SK-N-SH (cell line): Measurements from ENCODE around the gene MRPL10. TPM values are rescaled to one million over a fixed set of nuclear protein-coding genes. Genes with fewer than 3 reads are reported as not detected.
"Not testable (repeated sequence)": the region's sequence is repeated elsewhere in the genome, so short reads cannot be mapped to it uniquely, and the experiment has no call there.

Experiments
- CTCF ChIA-PET: fragments of 300-600, 350-600 bp; formaldehyde crosslinking; extraction: SDS; loops from one replicate; lab custom pipeline; 2021; lab: Yijun Ruan, JAX
- POLR2A ChIA-PET: fragments of 350-600 bp; sonication (Branson Sonifier 250); formaldehyde crosslinking; extraction: SDS; loops from one replicate; lab custom pipeline; 2020; ENCODE audit warnings: antibody characterized with exemption, inconsistent platforms; lab: Yijun Ruan, JAX
- DNase-seq: peaks from one replicate; pipeline ENCODE4 v3.0.0; 2012
- H2AFZ ChIP-seq: fragments of 200-600 bp; sonication (generic); 2 replicates; pipeline ENCODE4 v1.8.1; 2016; ENCODE audit warnings: antibody characterized with exemption, mild to moderate bottlenecking, low read depth
- H3F3A ChIP-seq: fragments of 200-600 bp; sonication (generic); replicated peaks from 2 replicates; pipeline ENCODE3; 2016; ENCODE audit warnings: antibody characterized with exemption, mild to moderate bottlenecking; ENCODE audit not compliant: insufficient read depth
- H3K27ac ChIP-seq, 2 experiments: fragments of 200-500 bp in 1 of 2; fragments of 200-600 bp in 1 of 2; sonication (Bioruptor generic) in 1 of 2; sonication (generic), shearing (Covaris generic) in 1 of 2; 2 replicates each; pipeline versions ENCODE4 v1.5.1 to v1.6.1; 2014 to 2016; ENCODE audit warnings: low read depth in 2 of 2, inconsistent platforms in 1 of 2, low read length in 1 of 2, mild to moderate bottlenecking in 1 of 2, mixed read lengths in 1 of 2
- H3K27me3 ChIP-seq: fragments of 200-600 bp; sonication (generic), shearing (Covaris generic); 2 replicates; pipeline ENCODE4 v1.6.1; 2016; ENCODE audit warnings: mixed run types; ENCODE audit not compliant: insufficient read depth
- H3K36me3 ChIP-seq, 2 experiments: fragments of 200-500 bp in 1 of 2; fragments of 200-600 bp in 1 of 2; sonication (Bioruptor generic) in 1 of 2; sonication (generic) in 1 of 2; replicated peaks in 1 of 2; 2 replicates each; pipeline versions ENCODE3 to v1.5.1; 2014 to 2016; ENCODE audit warnings: low read length in 1 of 2, mild to moderate bottlenecking in 1 of 2; ENCODE audit not compliant: insufficient read depth in 2 of 2, control insufficient read depth in 1 of 2
- H3K4me1 ChIP-seq, 2 experiments: fragments of 200-500 bp in 1 of 2; fragments of 200-600 bp in 1 of 2; sonication (Bioruptor generic) in 1 of 2; sonication (generic), shearing (Covaris generic) in 1 of 2; 2 replicates each; pipeline versions ENCODE4 v1.5.1 to v1.6.1; 2014 to 2016; ENCODE audit warnings: low read depth in 1 of 2, low read length in 1 of 2, mixed run types in 1 of 2; ENCODE audit not compliant: insufficient read depth in 2 of 2, control insufficient read depth in 1 of 2
- H3K4me2 ChIP-seq: fragments of 200-600 bp; sonication (generic), shearing (Covaris generic); 2 replicates; pipeline ENCODE4 v1.6.1; 2017; ENCODE audit warnings: mixed run types
- H3K4me3 ChIP-seq, 2 experiments: fragments of 200-500 bp in 1 of 2; fragments of 200-600 bp in 1 of 2; sonication (Bioruptor generic) in 1 of 2; sonication (generic), shearing (Covaris generic) in 1 of 2; 2 replicates each; pipeline versions ENCODE4 v1.5.1 to v1.8.1; 2014 to 2016; ENCODE audit warnings: low read depth in 2 of 2, inconsistent platforms in 1 of 2, low read length in 1 of 2, mild to moderate bottlenecking in 1 of 2, mixed read lengths in 1 of 2, moderate library complexity in 1 of 2
- H3K79me2 ChIP-seq: fragments of 200-600 bp; sonication (generic); 2 replicates; pipeline ENCODE4 v1.8.1; 2017; ENCODE audit warnings: mild to moderate bottlenecking; ENCODE audit not compliant: insufficient read depth
- H3K9ac ChIP-seq: fragments of 200-600 bp; sonication (generic); 2 replicates; pipeline ENCODE4 v1.6.1; 2017; ENCODE audit warnings: mixed run types
- H3K9me2 ChIP-seq: fragments of 200-600 bp; sonication (generic); 2 replicates; pipeline ENCODE4 v1.6.1; 2017; ENCODE audit warnings: mixed run types
- H3K9me3 ChIP-seq: fragments of 200-600 bp; sonication (generic); 2 replicates; pipeline ENCODE4 v1.6.1; 2017; ENCODE audit warnings: mixed run types, mild to moderate bottlenecking, moderate library complexity
- H4K20me1 ChIP-seq: fragments of 200-600 bp; sonication (generic); 2 replicates; pipeline ENCODE4 v1.6.1; 2017; ENCODE audit warnings: mild to moderate bottlenecking, mixed run types; ENCODE audit not compliant: insufficient read depth
- CHD2 ChIP-seq: fragments of 150-350 bp; IDR thresholded peaks from 2 replicates; pipeline ENCODE4 v1.6.1; 2018; ENCODE audit warnings: low read length; ENCODE audit not compliant: partially characterized antibody
- EP300 ChIP-seq, 2 experiments: IDR thresholded peaks; 2 replicates each; pipeline versions ENCODE4 v1.4.0 to v1.6.1; 2012; ENCODE audit warnings: borderline replicate concordance in 1 of 2, low read depth in 1 of 2, low read length in 1 of 2
- EZH2phosphoT487 ChIP-seq: fragments of 200-600 bp; sonication (generic); IDR thresholded peaks from 2 replicates; pipeline ENCODE4 v1.6.1; 2017; ENCODE audit warnings: low read depth, mixed run types, mild to moderate bottlenecking, antibody characterized with exemption, moderate library complexity, borderline replicate concordance
- FOXJ3 ChIP-seq: sonication (generic); formaldehyde crosslinking; IDR thresholded peaks from 2 replicates; pipeline ENCODE4 v1.5.1; 2020; ENCODE audit warnings: mild to moderate bottlenecking, missing genetic modification reagents
- FOXM1 ChIP-seq: IDR thresholded peaks from 2 replicates; pipeline ENCODE4 v1.4.0; 2012; ENCODE audit warnings: low read depth, mild to moderate bottlenecking
- MEF2A ChIP-seq: IDR thresholded peaks from 2 replicates; pipeline ENCODE4 v1.4.0; 2012; ENCODE audit warnings: low read depth, borderline replicate concordance
- NRF1 ChIP-seq: IDR thresholded peaks from 2 replicates; pipeline ENCODE4 v1.6.1; 2012; ENCODE audit warnings: low read depth, mild to moderate bottlenecking, low read length
- RCOR1 ChIP-seq: fragments of 150-350 bp; IDR thresholded peaks from 2 replicates; pipeline ENCODE4 v1.6.1; 2017; ENCODE audit warnings: antibody characterized with exemption, low read length
- REST ChIP-seq: IDR thresholded peaks from 2 replicates; pipeline ENCODE4 v1.6.1; 2012; ENCODE audit warnings: mild to moderate bottlenecking, low read depth, low read length, moderate library complexity
- RFX5 ChIP-seq: IDR thresholded peaks from 2 replicates; pipeline ENCODE4 v1.6.1; 2012; ENCODE audit warnings: mild to moderate bottlenecking, improper control_type of control experiment, low read length
- SIN3A ChIP-seq: IDR thresholded peaks from 2 replicates; pipeline ENCODE4 v1.6.1; 2012; ENCODE audit warnings: low read depth, mild to moderate bottlenecking, low read length, moderate library complexity, borderline replicate concordance
- SMC3 ChIP-seq: IDR thresholded peaks from 2 replicates; pipeline ENCODE4 v1.6.1; 2012; ENCODE audit warnings: low read depth, low read length, improper control_type of control experiment
- TCF12 ChIP-seq: IDR thresholded peaks from 2 replicates; pipeline ENCODE4 v1.4.0; 2012
- TEAD4 ChIP-seq: IDR thresholded peaks from 2 replicates; pipeline ENCODE4 v1.4.0; 2012; ENCODE audit warnings: mild to moderate bottlenecking, borderline replicate concordance; ENCODE audit not compliant: insufficient read depth
- USF1 ChIP-seq: IDR thresholded peaks from 2 replicates; pipeline ENCODE4 v1.4.0; 2012; ENCODE audit warnings: low read depth, borderline replicate concordance
- ZBTB33 ChIP-seq: IDR thresholded peaks from 2 replicates; pipeline ENCODE4 v1.4.0; 2012; ENCODE audit warnings: low read depth, borderline replicate concordance
- WGBS: methylation state at CpG from one replicate; pipeline ENCODE4 v1.1.6; 2017; ENCODE audit warnings: low lambda C conversion rate; 5-methylcytosine and 5-hydroxymethylcytosine counted together
- polyA plus RNA-seq, 3 experiments: library from polyadenylated mRNA; depleted of rRNA; stranded (reverse); fragments of >200 nt; gene quantifications; 2 replicates each; pipeline ENCODE4 v1.2.3, GENCODE V29; 2012

Gene MRPL10
- polyA plus RNA-seq, 1 of the 3 experiments (the other 2 are of a cell fraction) = 136 TPM

- TF ChIP-seq FOXJ3 (CRISPR knock-in tag) = no peak
- TF ChIP-seq RFX5 = no peak
- TF ChIP-seq ZBTB33 = no peak
- TF ChIP-seq SIN3A = no peak
- no peak for TF ChIP-seq CHD2
- no peak for TF ChIP-seq SMC3
- no peak for TF ChIP-seq USF1
- TF ChIP-seq RCOR1 = no peak
- no peak for TF ChIP-seq TEAD4
- no peak for TF ChIP-seq NRF1
- TF ChIP-seq EZH2phosphoT487 = no peak
- TF ChIP-seq TCF12 = no peak
- TF ChIP-seq FOXM1 = no peak
- no peak for TF ChIP-seq REST
- no peak for TF ChIP-seq MEF2A
- no peak for TF ChIP-seq EP300 (IDR thresholded peaks at IDR 0.05; ENCODE audit: borderline replicate concordance in 1 of 2, low read depth in 1 of 2, low read length in 1 of 2)
- H3K4me1 ChIP-seq = no peaks in the 10 kb centered on the region
- no peaks in the 10 kb centered on the region for H3F3A ChIP-seq
- peaks cover 7% of the 10 kb centered on the region; the same call in 1 of the 2 replicates for H3K9me3 ChIP-seq
- no peaks in the 10 kb centered on the region for H3K9me2 ChIP-seq
- no peaks in the 10 kb centered on the region for H3K79me2 ChIP-seq
- 0% methylated on average over 4 of the region's 4 CpGs for WGBS
- no peak overlapping the region for H3K4me3 ChIP-seq
- peaks cover 66% of the 10 kb centered on the region for H3K27me3 ChIP-seq
- POLR2A ChIA-PET = no interaction called here
- H3K36me3 ChIP-seq = no peaks in the 10 kb centered on the region
- DNase-seq = no peak
- no peak overlapping the region for H3K27ac ChIP-seq
- no peak overlapping the region for H2AFZ ChIP-seq
- CTCF ChIA-PET = interaction anchor here (0.6 to 12.0 kb wide), 5 partner anchors 16 to 28 kb away, joined by 3 to 88 read pairs (median 5); no protein-coding TSS in a partner anchor
- H4K20me1 ChIP-seq = no peaks in the 10 kb centered on the region
- no peak overlapping the region for H3K9ac ChIP-seq
- no peak overlapping the region for H3K4me2 ChIP-seq
Measured at GRCh38 chr17:47774331-47774730, 57.0 kb downstream of the MRPL10 start.

- H3F3A ChIP-seq, H3K9me3 ChIP-seq, POLR2A ChIA-PET, H3K9me2 ChIP-seq, H2AFZ ChIP-seq, H4K20me1 ChIP-seq, DNase-seq, H3K4me1 ChIP-seq, H3K36me3 ChIP-seq, H3K4me3 ChIP-seq, H3K9ac ChIP-seq, H3K27ac ChIP-seq, H3K4me2 ChIP-seq, H3K79me2 ChIP-seq: not testable (repeated sequence)
- H3K27me3 ChIP-seq = peaks cover 70% of the 10 kb centered on the region
- CTCF ChIA-PET = interaction anchor here (0.6 to 12.0 kb wide), 7 partner anchors 16 to 31 kb away, joined by 3 to 88 read pairs (median 5); no protein-coding TSS in a partner anchor
- WGBS = 54% methylated on average over 9 of the region's 9 CpGs
Measured at GRCh38 chr17:47773649-47774048, 57.7 kb downstream of the MRPL10 start.
